Hematopoietic multipotent progenitor cell treated with erythropoietin and hydrocortisone succinate and interleukin-3 and kit ligand, for 17 days (in vitro differentiated cells): Measurements from ENCODE around the gene CAGE1.
"Not testable (repeated sequence)": the region's sequence is repeated elsewhere in the genome, so short reads cannot be mapped to it uniquely, and the experiment has no call there.

Experiments used
- DNase-seq: peaks from one replicate; pipeline ENCODE4 v3.0.0-alpha.2; 2015; ENCODE audit warnings: low spot score

CAGE1 gene

DNA sequence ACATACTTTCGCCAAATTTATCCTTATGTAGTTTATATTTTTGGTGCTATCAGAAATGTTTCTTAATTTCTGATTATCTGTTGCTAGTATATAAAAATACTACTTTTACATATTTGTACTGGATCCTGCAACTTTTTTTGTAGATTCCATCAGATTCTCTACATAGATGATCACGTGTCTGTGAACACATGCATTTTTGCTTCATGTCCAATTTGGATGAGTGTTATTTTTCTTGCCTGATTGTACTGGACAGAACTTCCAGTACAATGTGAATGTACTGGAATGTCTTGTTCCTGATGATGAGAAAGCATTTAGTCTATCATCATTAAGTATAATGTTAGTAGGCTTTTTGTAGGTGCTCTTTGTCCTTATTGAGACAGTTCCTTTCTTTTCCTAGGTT is 51.5 kb downstream of the CAGE1 start:
- DNase-seq: no peak

DNA sequence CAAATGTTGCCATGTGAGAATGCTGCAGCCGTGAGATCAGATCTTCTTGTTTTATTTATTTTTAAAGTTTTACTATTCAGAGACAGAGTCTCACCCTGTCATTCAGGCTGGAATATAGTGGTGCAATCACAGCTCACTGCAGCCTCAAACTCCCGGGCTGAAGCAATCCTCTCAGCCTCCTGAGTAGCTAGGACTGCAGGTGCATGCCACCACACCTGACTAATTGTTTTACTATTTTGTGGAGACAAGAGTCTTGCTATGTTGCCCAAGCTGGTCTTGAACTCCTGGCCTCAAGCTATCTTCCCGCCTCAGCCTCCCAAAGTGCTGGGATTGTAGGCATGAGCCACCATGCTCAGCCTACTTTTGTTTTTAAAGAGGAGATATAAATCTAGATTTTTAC is 54.0 kb downstream of the CAGE1 start:
- DNase-seq: no peak

DNA sequence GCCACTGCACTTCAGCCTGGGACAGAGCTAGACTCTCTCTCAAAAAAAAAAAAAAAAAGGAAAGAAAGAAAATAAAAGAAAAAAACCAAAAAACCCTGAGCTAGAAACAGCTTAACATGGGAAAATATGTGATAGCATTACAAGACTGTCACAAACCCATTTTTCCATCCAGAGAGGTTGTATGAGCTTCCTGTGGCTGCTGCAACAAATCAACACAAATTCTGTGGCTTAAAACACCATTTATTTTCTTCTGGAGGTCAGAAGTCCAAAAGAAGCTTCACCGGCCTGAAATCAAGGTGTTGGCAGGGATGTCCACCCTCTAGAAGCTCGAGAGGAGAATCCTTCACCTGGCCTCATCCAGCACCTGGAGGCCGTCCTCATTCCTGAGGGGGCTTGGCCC is 54.9 kb downstream of the CAGE1 start:
- DNase-seq: no peak

DNA sequence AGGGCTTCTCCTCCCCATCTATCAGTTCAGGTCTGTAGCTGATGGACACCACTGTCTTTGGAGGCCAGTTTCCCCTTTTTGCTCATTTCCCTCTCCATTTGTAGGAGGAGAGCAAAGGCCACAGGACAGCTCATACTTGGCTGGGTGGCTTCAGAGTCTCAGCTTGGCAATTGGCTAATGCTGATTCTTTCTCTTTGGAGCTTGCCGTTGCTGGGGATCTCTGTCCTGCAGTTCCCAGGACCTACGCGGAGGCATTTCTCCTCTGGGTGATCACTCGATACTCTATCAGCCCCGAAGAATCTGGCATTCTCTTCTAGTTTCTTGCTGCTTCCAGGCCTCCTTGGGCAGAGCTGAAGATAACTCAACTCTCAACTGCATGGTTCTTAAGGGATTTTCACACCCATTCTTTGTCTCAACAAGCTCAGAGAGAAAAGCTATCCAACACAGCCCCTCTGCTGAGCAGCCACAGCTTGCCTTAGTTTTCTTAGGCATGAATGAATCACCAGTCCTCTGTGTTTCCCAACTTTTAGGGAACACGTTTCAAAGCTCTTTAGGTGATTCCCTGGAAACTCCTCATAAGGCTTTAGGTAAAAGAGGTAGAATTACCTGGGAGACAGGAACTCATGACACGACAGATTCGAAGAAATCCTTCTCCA is 57.3 kb downstream of the CAGE1 start:
- DNase-seq: no peak

DNA sequence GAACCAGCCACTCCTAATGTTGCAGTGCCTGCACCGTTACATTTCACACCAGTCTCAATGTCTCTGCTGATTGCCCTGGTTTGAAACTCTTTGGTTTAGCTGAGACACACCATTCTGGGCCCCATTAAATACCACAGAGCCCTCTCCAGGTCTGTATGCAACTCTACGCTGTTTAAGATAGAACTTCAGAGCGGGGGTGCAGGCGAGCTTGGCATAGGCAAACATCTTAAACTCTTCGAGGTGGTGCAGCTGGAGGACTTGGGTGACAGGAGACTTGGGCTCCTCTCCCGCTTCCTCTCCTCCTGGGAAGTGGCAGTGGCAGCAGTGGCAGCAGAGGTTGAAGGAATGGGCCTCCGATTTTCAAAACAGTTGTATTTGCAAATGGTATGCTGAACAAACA is 58.1 kb downstream of the CAGE1 start:
- no peak for DNase-seq

DNA sequence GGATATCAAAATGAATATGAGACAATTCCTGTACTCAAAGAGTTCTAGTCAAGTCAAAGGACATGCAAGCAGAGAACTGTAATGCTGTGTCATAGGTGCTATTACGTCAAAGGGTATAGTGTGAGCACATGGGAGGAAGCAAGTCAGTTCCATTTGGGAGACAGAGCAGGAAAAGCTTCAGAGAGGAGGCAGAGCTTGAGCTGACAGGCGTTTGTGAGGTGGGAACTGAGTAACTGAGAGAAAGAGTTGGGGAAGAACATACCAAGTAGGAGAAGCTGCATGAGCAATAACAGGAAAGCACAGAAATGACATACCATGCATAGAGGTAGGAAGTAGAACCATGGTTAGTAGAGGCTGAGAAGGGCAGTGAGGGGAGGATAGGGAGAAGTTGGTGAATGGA is 61.3 kb downstream of the CAGE1 start:
- no peak for DNase-seq

DNA sequence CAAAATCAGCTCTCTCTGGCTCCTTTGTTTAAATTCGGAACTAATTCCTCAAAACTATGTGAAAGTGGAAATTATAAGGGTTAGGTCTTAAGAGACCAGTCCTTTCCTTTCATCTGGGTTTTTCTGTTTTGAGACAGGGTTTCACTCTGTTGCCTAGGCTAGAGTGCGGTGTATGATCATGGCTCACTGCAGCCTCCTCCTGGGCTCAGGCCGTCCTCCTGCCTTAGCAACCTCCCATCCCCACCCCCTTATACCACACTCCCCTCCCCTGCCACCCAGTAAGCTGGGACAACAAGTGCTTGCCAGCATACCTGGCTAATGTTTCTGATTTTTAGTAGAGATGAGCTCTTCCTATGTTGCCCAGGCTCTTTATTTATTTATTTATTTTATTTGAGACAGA is 63.8 kb downstream of the CAGE1 start:
- DNase-seq: no peak

DNA sequence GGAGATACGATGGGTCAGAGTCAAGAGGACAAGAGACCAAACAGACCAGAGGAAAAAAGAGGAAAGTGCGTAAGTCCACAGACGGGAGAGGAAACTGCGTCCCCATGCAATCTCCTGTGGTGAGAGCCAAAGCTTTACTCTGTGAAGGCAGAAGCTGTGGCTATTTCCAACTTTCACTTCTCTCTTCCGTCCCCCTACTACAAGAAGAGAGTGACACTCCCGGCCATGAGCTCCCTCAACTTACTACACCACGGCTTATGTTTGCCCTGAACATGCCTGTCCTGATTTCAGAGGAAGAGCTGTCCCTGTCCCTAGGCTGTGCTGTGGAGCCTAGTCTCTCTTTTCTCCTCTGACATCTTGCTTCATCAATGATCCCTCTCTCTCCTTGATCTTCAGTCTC is 65.0 kb downstream of the CAGE1 start:
- no peak for DNase-seq

DNA sequence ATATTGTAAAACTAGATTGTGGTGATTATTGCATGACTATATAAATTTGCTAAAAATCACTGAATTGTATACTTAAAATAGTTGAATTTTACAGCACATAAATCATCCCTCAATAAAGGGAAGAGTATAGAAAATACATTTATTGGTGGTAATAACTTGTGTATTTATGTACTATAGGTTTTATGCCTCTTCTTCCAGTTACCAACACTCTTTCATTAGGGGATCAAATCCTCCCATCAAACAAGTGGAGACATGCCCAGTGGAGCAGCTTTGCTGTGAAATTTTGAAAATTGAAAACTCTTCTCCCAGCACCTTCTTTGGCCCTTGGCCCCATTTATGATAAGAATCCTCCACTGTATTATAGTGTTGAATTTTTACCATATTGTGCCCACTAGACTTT is 66.5 kb downstream of the CAGE1 start:
- DNase-seq: no peak

DNA sequence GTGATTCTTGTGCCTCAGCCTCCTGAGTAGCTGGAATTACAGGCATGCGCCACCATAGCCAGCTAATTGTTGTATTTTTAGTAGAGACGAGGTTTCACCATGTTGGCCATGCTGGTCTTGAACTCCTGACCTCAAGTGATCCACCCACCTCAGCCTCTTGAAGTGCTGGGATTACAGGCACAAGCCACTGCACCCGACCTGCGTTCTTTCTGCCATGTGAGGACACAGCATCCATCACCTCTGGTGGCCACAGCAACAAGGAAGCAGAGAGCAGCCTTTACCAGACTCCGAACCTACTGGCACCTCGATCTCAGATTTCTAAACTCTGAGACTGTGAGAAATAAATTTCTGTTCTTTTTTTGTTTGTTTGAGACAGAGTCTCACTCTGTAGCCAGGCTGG is 67.7 kb downstream of the CAGE1 start:
- DNase-seq: not testable (repeated sequence)

DNA sequence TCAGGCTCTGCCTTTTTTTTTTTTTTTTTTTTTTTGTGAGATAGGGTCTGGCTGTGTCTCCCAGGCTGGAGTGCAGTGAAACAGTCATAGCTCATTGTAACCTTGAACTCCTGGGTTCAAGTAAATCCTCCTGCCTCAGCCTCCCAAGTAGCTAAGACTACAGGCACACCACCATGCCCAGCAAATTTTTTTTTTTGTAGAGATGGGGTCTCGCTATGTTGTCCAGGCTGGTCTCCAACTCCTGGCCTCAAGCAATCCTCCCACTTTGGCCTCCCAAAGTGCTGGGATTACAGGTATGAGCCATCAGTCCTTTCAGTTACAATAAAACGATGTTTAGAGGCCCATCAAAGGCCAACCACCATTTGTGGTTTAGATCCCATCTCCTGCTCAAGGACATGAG is 70.1 kb downstream of the CAGE1 start:
- DNase-seq: not testable (repeated sequence)

DNA sequence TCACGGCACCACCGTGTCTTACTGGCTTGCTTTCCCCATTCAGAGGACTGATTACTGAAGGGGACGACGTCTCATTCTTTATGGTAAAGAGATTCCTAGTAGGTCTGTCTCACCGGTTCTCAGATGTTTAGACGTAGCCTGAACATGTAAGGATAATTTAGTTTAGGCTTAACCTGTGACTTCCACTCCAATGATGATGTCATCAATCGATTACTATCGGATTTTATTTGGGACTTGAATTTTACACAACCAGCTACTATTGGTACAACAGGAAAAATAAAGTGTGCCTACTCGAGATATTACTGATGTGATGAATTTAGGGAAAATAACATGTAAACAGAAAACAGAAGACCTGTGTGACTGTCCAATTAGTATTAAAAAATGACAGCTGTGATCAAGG is 72.0 kb downstream of the CAGE1 start:
- no peak for DNase-seq

DNA sequence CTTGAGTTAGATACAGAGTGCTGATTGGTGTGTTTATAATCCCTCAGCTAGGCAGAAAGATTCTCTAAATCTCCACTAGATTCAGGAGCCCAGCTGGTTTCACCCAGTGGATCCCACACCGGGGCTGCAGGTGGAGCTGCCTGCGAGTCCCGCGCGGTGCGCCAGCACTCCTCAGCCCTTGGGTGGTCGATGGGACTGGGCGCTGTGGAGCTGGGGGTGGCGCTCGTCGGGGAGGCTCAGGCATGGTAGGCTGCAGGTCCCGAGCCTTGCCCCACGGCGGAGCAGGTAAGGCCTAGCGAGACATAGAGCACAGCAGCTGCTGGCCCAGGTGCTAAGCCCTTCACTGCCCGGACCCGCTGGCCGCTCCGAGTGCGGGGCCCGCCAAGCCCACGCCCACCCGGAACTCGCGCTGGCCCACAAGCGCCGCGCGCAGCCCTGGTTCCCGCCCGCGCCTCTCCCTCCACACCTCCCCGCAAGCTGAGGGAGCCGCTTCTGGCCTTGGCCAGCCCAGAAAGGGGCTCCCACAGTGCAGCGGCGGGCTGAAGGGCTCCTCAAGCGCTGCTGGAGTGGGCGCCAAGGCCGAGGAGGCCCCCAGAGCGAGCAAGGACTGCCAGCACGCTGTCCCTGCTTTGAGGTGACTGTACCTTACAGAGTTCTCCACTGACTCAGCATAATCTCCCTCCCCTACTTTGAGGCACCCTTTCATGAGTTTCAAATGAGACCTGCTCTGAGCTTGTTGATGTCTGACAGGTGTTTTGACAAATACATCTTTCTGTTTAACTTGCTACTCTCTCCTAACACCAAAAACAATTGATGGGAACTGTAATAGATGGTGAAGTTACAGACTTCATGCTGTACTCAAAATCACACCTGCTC is 72.6 kb downstream of the CAGE1 start:
- no peak for DNase-seq

DNA sequence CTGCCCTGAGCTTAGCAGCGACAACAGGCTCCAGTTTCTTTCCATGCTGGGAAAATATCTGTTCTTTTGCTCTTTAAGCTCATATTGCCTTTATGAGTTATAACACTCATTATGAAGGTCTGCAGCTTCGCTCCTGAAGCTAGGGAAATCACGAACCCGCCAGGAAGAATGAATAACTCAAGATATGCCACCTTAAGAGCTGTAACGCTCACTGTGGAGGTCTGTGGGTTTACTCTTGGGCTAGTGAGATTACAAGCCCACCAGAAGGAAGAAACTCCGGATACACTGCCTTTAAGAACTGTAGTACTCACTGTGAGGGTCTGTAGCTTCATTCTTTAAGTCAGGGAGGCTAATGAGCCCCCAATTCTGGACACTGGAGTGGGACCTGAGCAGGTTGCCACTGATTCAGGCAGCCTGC is 73.6 kb downstream of the CAGE1 start:
- DNase-seq: no peak

DNA sequence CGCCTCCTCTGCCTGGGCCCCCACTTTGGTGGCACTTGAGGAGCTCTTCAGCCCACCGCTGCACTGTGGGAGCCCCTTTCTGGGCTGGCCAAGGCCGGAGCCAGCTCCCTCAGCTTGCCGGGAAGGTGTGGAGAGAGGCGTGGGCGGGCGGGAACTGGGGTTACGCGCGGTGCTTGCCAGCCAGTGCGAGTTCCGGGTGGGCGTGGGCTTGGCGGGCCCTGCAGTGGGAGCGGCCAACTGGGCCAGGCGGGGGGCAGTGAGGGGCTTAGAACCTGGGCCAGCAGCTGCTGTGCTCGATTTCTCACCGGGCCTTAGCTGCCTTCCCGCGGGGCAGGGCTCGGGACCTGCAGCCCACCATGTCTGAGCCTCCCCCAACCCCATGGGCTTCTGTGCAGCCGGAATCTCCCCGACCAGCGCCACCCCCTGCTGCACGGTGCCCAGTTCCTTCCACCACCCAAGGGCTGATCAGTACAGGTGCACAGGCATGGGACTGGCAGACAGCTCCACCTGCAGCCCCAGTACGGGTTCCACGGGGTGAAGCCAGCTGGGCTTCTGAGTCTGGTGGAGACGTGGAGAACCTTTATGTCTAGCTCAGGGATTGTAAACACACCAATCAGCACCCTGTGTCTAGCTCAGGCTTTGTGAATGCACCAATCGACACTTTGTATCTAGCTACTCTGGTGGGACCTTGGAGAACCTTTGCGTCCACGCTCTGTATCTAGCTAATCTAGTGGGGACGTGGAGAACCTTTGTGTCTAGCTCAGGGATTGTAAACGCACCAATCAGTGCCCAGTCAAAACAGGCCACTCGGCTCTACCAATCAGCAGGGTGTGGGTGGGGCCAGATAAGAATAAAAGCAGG is 74.2 kb downstream of the CAGE1 start:
- not testable (repeated sequence) for DNase-seq

DNA sequence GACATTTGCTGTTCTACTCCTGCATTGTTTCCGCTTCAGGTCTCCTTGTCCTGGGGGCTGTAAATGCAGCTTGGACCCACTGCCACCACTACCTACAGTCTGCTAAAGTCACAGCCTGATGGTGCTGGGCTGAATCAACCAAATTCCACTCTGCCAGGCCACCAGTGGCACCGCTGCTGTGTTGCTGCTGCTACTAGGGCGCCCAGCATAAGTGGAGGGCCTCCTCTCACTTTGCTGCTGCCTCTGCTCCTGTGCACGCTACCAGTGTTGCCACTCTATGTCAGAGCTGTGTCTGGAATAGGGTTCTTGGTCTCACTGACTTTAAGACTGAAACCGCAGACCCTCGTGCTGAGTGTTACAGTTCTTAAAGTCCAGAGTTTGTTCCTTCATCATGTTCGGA is 75.1 kb downstream of the CAGE1 start:
- DNase-seq: no peak

DNA sequence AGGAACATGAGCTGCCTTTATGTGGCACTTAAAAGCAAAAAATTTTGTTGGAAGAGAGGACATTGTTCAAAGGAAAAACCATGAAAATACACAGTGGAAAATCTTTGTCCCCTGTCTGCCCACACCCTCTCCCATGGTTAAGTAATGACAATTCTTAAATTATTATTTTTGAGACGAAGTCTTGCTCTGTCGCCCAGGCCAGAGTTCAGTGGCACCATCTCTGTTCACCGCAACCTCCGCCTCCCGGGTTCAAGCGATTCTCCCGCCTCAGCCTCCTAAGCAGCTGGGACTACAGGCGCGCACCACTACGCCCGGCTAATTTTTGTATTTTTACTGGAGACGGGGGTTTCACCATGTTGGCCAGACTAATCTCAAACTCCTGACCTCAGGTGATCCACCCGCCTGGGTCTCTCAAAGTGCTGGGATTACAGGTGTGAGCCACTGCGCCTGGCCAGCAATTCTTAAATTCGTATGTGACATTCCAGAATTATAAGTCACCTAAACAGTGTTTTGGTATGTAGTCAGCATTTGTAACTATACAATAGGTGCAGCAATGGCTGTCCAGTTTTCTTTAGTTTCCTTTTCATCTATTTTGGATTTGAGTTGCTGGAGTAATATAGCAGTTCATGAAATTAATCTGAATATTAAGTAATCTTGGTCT is 75.9 kb downstream of the CAGE1 start:
- no peak for DNase-seq

DNA sequence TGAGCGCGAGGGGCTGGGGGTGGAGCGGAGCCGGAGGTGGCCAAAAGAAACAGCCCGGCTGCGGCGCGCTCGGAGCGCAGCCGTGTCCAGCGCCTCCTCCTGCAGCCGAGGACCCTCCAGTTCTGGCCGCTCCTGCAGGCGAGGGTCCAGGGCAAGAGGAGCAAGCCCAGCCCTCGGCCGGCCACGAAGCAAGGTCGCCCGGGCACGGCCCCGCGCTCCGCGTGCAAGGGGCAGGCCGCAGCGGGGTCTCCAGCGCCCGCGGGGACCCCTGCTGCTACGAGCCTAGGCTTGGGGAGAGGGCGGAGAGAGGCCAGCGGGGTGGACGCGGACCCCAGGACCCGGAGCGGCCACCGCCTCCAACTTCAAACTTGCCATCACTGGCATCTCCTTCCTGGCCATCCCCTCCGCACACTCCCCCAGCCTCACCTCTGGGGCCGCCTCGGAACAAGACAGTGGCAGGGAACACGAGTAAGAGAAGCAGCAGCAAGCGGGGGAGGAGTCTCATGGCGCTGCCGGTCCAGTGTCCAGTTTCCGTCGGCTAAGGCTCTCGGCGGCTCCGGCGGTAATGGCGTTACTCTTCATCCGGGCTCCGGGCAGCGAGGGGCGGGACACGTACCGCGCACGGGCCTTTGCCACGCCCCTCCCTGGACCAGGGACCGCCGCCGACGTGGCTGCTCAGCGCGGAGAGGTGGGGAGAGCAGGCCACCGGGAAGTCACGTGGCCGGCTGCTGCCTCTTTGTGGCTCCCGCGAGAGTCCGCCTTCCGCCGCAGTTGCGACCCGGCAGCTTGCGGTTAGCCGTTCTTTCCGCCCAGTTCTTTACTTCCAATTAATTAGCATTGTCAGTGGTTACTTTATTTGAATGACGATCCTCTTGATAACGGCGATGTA is 76.7 kb downstream of the CAGE1 start, which contains the start of gene SSR1:
Gene SSR1, minus strand, starts transcription at position 584 of the 889 bp plus-strand sequence. Its CDS starts 79 bp downstream, at position 505.
- peak; percentile 92 for DNase-seq

DNA sequence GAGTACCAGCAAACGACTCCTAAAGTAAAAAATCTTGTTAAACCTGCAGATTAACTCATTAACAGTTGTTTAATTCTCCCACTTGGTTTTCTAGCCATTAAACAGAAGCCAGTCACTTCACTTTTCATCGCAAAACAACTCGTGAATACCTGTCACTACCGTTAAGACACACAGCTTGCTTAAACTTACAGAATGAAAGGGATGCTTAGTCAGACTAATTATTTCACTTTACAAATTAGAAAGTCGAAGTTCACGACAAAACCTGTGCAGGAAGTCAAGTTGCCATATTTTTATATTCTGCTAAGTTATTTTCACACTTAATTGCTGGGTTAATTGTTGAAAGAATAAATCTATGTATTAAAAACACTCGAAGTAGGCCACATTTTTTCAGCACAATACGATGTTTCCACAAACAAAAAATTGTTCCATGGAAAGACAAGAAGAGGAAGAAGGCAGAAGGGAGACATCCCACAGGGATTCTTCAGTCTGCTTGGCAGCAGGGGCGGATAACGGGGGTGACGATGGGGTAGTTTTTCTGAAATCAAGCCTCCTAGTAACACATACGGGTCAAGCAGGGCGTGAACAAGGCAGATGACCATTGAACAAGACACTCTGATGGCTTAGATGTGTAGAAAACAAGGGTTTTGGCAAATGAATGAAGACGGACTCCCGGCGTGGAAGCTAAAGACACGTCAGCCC is 77.5 kb downstream of the CAGE1 start:
- peak; percentile 23 for DNase-seq

DNA sequence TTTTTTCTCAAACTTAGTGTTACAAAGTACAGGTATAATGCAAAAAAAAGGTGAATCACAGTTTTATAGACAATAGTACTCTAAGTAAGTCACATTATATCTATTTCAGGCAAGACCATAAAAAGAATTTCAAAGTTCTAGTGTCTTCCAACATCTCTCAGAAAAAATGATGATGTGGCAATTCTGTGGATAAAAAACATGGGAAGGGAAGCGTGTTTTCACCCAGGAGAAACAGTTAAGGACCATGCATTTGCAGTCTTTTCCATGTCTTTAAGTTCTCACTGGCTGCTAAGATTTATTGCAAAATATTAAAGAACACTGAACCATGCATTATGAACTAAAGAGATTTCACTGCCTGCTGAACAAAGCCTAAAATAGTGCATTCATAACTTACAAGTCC is 78.4 kb downstream of the CAGE1 start:
- no peak for DNase-seq
